H9 (cell line): ENCODE results near the gene RHCE. TPM values are rescaled to one million over a fixed set of nuclear protein-coding genes. Genes with fewer than 3 reads are reported as not detected.
A peak's percentile ranks its signal among the peaks of the same experiment; 100 is the strongest.
"Not testable (repeated sequence)": the region's sequence is repeated elsewhere in the genome, so short reads cannot be mapped to it uniquely, and the experiment has no call there.

Experiments
- DNase-seq: peaks from one replicate; pipeline ENCODE4 v3.0.0-alpha.2; 2017
- H2AFZ ChIP-seq: one replicate; pipeline ENCODE4 v1.6.1; 2013; ENCODE audit warnings: mild to moderate bottlenecking, low read length, control low read depth, moderate library complexity
- H2AK5ac ChIP-seq: 2 replicates; pipeline ENCODE4 v1.6.1; 2013; ENCODE audit warnings: low read length, control low read depth, mixed read lengths; ENCODE audit not compliant: insufficient read length
- H2BK120ac ChIP-seq: one replicate; pipeline ENCODE4 v1.6.1; 2013; ENCODE audit warnings: low read depth, mild to moderate bottlenecking, low read length, control low read depth, inconsistent platforms; ENCODE audit not compliant: poor library complexity, severe bottlenecking
- H2BK12ac ChIP-seq: 2 replicates; pipeline ENCODE4 v1.6.1; 2013; ENCODE audit warnings: low read length, control low read depth, mixed read lengths, low read depth; ENCODE audit not compliant: insufficient read length
- H2BK15ac ChIP-seq: 2 replicates; pipeline ENCODE4 v1.6.1; 2013; ENCODE audit warnings: low read depth, low read length, control low read depth
- H2BK20ac ChIP-seq: one replicate; pipeline ENCODE4 v1.6.1; 2013; ENCODE audit warnings: low read depth, mild to moderate bottlenecking, low read length, control low read depth, inconsistent platforms; ENCODE audit not compliant: poor library complexity, severe bottlenecking
- H2BK5ac ChIP-seq: 2 replicates; pipeline ENCODE4 v1.6.1; 2013; ENCODE audit warnings: low read length, control low read depth, mixed read lengths; ENCODE audit not compliant: insufficient read length
- H3K14ac ChIP-seq: 2 replicates; pipeline ENCODE4 v1.6.1; 2013; ENCODE audit warnings: low read length, control low read depth; ENCODE audit not compliant: insufficient read depth
- H3K18ac ChIP-seq: 2 replicates; pipeline ENCODE4 v1.6.1; 2013; ENCODE audit warnings: low read depth, mild to moderate bottlenecking, mixed read lengths, low read length, control low read depth; ENCODE audit not compliant: insufficient read length
- H3K23ac ChIP-seq: 2 replicates; pipeline ENCODE4 v1.6.1; 2013; ENCODE audit warnings: low read length, control low read depth, mixed read lengths, low read depth; ENCODE audit not compliant: insufficient read length
- H3K23me2 ChIP-seq: 2 replicates; pipeline ENCODE4 v1.6.1; 2013; ENCODE audit warnings: low read depth, mild to moderate bottlenecking, mixed read lengths, low read length, control low read depth; ENCODE audit not compliant: insufficient read length, poor library complexity, severe bottlenecking
- H3K27ac ChIP-seq: 2 replicates; pipeline ENCODE4 v1.5.1; 2013; ENCODE audit warnings: low read length, control low read depth, mixed read lengths, low read depth; ENCODE audit not compliant: insufficient read length
- H3K27me3 ChIP-seq: 2 replicates; pipeline ENCODE4 v1.6.1; 2013; ENCODE audit warnings: low read length, control low read depth, inconsistent platforms; ENCODE audit not compliant: insufficient read depth
- H3K4ac ChIP-seq: 2 replicates; pipeline ENCODE4 v1.6.1; 2013; ENCODE audit warnings: low read depth, mild to moderate bottlenecking, control low read depth, inconsistent platforms, low read length, moderate library complexity
- H3K4me1 ChIP-seq: 2 replicates; pipeline ENCODE4 v1.6.1; 2013; ENCODE audit warnings: low read length, control low read depth, inconsistent platforms; ENCODE audit not compliant: insufficient read depth
- H3K4me2 ChIP-seq: 2 replicates; pipeline ENCODE4 v1.6.1; 2013; ENCODE audit warnings: low read length, control low read depth, mixed read lengths; ENCODE audit not compliant: insufficient read length, insufficient read depth
- H3K56ac ChIP-seq: 2 replicates; pipeline ENCODE4 v1.6.1; 2013; ENCODE audit warnings: low read depth, mild to moderate bottlenecking, mixed read lengths, low read length, control low read depth; ENCODE audit not compliant: insufficient read length
- H3K79me1 ChIP-seq: 2 replicates; pipeline ENCODE4 v1.6.1; 2013; ENCODE audit warnings: low read depth, mild to moderate bottlenecking, moderate library complexity, low read length, control low read depth, inconsistent platforms; ENCODE audit not compliant: insufficient read depth, poor library complexity, severe bottlenecking
- H3K79me2 ChIP-seq: 2 replicates; pipeline ENCODE4 v1.6.1; 2013; ENCODE audit warnings: low read length, control low read depth, inconsistent platforms; ENCODE audit not compliant: insufficient read depth
- H3K9ac ChIP-seq: 2 replicates; pipeline ENCODE4 v1.6.1; 2013; ENCODE audit warnings: low read length, control low read depth, mixed read lengths; ENCODE audit not compliant: insufficient read length; ENCODE audit errors: extremely low read depth
- H3K9me3 ChIP-seq: one replicate; pipeline ENCODE4 v1.6.1; 2013; ENCODE audit warnings: low read depth, low read length, inconsistent platforms; ENCODE audit not compliant: control insufficient read depth
- H3T11ph ChIP-seq: one replicate; pipeline ENCODE4 v1.6.1; 2013; ENCODE audit warnings: mild to moderate bottlenecking, low read length, control low read depth, inconsistent platforms
- H4K20me1 ChIP-seq: one replicate; pipeline ENCODE4 v1.6.1; 2013; ENCODE audit not compliant: control insufficient read depth, insufficient read length, insufficient read depth
- H4K5ac ChIP-seq: 2 replicates; pipeline ENCODE4 v1.6.1; 2013; ENCODE audit warnings: low read depth, mild to moderate bottlenecking, mixed read lengths, low read length, control low read depth; ENCODE audit not compliant: insufficient read length
- H4K8ac ChIP-seq: replicated peaks from 2 replicates; pipeline ENCODE4 v1.6.1; 2013; ENCODE audit warnings: low read length, control low read depth, mixed read lengths, low read depth; ENCODE audit not compliant: insufficient read length
- H4K91ac ChIP-seq: 2 replicates; pipeline ENCODE4 v1.6.1; 2013; ENCODE audit warnings: low read depth, mild to moderate bottlenecking, moderate library complexity, mixed read lengths, low read length, control low read depth; ENCODE audit not compliant: insufficient read length
- H3K27ac Mint-ChIP-seq, 3 experiments: 2 replicates in 2 of 3; 3 replicates in 1 of 3; pipeline ENCODE4 v1.8.0; 2020 to 2021; ENCODE audit warnings: mixed read lengths in 3 of 3, mild to moderate bottlenecking in 1 of 3, moderate library complexity in 1 of 3
- H3K27me3 Mint-ChIP-seq: 2 replicates; pipeline ENCODE4 v1.8.0; 2021; ENCODE audit warnings: low read depth, mild to moderate bottlenecking, moderate library complexity, mixed read lengths
- H3K36me3 Mint-ChIP-seq, 3 experiments: 2 replicates in 2 of 3; 3 replicates in 1 of 3; pipeline ENCODE4 v1.8.0; 2020 to 2021; ENCODE audit warnings: low read depth in 3 of 3, mixed read lengths in 3 of 3; ENCODE audit not compliant: insufficient read depth in 1 of 3
- H3K4me1 Mint-ChIP-seq, 2 experiments: 2 replicates each; pipeline ENCODE4 v1.8.0; 2020; ENCODE audit warnings: mixed read lengths in 2 of 2
- H3K4me3 Mint-ChIP-seq, 2 experiments: 2 replicates in 1 of 2; 3 replicates in 1 of 2; pipeline ENCODE4 v1.8.0; 2020 to 2021; ENCODE audit warnings: mild to moderate bottlenecking in 2 of 2, mixed read lengths in 2 of 2, moderate library complexity in 1 of 2
- H3K9me3 Mint-ChIP-seq, 2 experiments: 2 replicates in 1 of 2; 3 replicates in 1 of 2; pipeline ENCODE4 v1.8.0; 2020; ENCODE audit warnings: mild to moderate bottlenecking in 2 of 2, mixed read lengths in 2 of 2, moderate library complexity in 1 of 2
- WGBS: extraction: QIAGEN DNeasy Blood & Tissue Kit; methylation state at CpG from one replicate; pipeline ENCODE4 v1.1.7; 2013; ENCODE audit warnings: missing lambda C conversion rate, low lambda C conversion rate, mixed read lengths; ENCODE audit not compliant: insufficient read length; ENCODE audit errors: extremely low coverage; 5-methylcytosine and 5-hydroxymethylcytosine counted together
- total RNA-seq: library from RNA; stranded (reverse); gene quantifications from 2 replicates; pipeline ENCODE4 v1.2.1, GENCODE V29; 2021

RHCE gene
- total RNA-seq, 1 experiment from 2014 or later = 0.90 TPM

DNA sequence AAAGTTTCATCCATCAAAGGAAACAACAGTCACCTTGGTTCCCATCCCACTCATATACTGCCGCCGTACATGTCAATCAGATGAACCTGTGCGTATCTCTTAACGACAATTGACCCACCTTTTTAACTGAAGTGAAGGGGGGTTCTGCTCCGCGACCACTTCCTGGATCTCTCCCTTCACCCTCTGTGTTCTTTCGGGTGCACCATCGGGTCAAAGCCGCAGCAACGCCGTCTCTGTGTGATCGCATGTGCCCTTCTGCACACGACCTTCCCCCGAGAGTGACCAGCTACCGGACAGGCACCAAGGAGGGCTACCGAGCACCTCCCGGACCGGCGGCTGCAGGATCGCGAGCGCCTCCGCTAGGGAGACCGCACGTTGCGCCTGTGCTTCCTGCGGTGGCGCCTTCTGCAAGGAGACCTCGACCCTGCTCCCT, 83.7 kb downstream of the RHCE start:
- not testable (repeated sequence) for H4K91ac ChIP-seq, H4K20me1 ChIP-seq, H3K9me3 Mint-ChIP-seq, H2AFZ ChIP-seq, H2BK15ac ChIP-seq, H3K9me3 ChIP-seq, H2BK20ac ChIP-seq, H3K27me3 Mint-ChIP-seq, H2BK12ac ChIP-seq, H3K79me2 ChIP-seq, H3K4ac ChIP-seq, H3K56ac ChIP-seq, H4K8ac ChIP-seq, H2AK5ac ChIP-seq, H3K27me3 ChIP-seq, H3K4me1 ChIP-seq, DNase-seq, H2BK5ac ChIP-seq, H3K14ac ChIP-seq, H3K18ac ChIP-seq, H3K23me2 ChIP-seq, H3K79me1 ChIP-seq, H3K23ac ChIP-seq, H3K36me3 Mint-ChIP-seq, H2BK120ac ChIP-seq, H3K27ac ChIP-seq, H3T11ph ChIP-seq, H3K9ac ChIP-seq, H3K27ac Mint-ChIP-seq, H4K5ac ChIP-seq
- Mint-ChIP-seq H3K4me1 (peaks cover 10 to 29% of the 10 kb centered on the region in 2 experiments), H3K4me3 (peak overlapping the region; percentile 80 to 92)
- WGBS = no CpG with 5 or more reads among the region's 29 CpGs
- H3K4me2 ChIP-seq = peak overlapping the region; percentile 26
